ENCODE results near the gene ARL6IP5.

The ARL6IP5 gene

DNA sequence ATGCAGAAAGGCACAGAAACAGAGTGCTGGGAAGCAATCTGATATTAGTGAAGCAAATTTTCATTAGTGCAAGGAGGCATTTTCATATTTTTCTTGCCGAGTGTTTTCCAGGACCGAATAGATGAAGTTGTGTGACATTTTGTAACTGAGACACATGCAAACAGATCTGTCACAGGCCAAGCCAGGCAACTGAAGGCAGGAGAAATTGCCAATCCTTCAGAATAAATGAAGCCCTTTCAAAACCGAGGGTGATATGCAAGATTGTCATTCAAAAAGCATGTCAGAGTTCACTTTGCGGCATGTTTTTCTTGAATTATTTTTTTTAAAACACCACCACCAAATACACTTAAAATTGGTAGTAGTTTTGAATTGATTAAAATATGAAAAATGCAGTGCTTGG is 31.4 kb downstream of the ARL6IP5 start (continued):
- TF ChIP-seq, protein P1, sequence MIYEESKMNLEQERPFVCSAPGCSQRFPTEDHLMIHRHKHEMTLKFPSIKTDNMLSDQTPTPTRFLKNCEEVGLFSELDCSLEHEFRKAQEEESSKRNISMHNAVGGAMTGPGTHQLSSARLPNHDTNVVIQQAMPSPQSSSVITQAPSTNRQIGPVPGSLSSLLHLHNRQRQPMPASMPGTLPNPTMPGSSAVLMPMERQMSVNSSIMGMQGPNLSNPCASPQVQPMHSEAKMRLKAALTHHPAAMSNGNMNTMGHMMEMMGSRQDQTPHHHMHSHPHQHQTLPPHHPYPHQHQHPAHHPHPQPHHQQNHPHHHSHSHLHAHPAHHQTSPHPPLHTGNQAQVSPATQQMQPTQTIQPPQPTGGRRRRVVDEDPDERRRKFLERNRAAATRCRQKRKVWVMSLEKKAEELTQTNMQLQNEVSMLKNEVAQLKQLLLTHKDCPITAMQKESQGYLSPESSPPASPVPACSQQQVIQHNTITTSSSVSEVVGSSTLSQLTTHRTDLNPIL (CRISPR knock-in tag; IDR thresholded peaks at IDR 0.05; ENCODE audit: low read depth), result no peak
- no peak for TF ChIP-seq ZNF8 (CRISPR knock-in tag; IDR thresholded peaks at IDR 0.05)
- no peak for TF ChIP-seq BACH2 (CRISPR knock-in tag; IDR thresholded peaks at IDR 0.05; ENCODE audit: borderline replicate concordance)
- no peak for TF ChIP-seq OSR1 (CRISPR knock-in tag; IDR thresholded peaks at IDR 0.05)
- TF ChIP-seq ISL1 (CRISPR knock-in tag; IDR thresholded peaks at IDR 0.05), result no peak

DNA sequence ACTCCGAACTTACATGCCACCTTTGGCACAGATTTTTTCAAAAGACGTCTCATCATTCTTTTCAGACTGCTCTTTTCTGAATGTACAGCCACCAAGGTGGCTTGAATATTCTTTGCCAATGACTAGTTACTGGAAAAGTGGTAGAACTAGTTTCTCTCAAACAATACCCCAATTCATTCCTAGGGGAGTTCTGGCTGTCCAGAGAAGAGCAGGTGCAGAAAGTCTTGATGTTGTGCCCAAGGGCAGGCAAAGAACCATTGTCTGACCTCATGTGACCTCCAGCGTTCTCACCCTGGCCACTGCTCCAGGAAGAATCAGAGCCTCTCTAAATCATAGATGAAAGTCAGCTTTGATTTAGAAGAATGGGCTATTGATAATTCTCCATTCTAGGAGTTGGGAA is 32.2 kb downstream of the ARL6IP5 start:
- no peak for ATAC-seq

DNA sequence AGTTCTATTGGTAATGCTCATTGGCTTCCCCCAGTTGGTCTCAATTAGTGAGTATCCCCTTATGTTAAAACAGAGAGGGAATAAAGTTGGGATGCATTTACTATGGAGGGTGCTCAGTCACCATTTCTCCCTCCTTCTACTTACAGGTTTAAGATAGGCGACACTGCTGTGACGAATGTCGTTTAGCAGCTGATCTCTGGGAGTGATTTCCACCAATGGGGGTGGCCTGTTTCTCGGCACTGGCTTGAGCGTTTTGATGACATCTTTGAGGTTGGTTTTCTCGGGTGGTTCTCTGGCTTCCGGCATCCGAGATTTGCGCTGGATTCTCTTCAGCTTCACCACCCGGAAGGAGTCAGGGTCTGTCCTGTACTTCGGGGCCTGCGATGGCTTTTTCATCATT is 33.8 kb downstream of the ARL6IP5 start:
- TF ChIP-seq, protein P2, sequence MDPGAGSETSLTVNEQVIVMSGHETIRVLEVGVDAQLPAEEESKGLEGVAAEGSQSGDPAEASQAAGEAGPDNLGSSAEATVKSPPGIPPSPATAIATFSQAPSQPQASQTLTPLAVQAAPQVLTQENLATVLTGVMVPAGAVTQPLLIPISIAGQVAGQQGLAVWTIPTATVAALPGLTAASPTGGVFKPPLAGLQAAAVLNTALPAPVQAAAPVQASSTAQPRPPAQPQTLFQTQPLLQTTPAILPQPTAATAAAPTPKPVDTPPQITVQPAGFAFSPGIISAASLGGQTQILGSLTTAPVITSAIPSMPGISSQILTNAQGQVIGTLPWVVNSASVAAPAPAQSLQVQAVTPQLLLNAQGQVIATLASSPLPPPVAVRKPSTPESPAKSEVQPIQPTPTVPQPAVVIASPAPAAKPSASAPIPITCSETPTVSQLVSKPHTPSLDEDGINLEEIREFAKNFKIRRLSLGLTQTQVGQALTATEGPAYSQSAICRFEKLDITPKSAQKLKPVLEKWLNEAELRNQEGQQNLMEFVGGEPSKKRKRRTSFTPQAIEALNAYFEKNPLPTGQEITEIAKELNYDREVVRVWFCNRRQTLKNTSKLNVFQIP (CRISPR knock-in tag; IDR thresholded peaks at IDR 0.05; ENCODE audit: borderline replicate concordance, low read depth), result no peak
- TF ChIP-seq ZNF70 (CRISPR knock-in tag; IDR thresholded peaks at IDR 0.05) (no peak), RARB (CRISPR knock-in tag; IDR thresholded peaks at IDR 0.05) (no peak), ZFP30 (CRISPR knock-in tag; IDR thresholded peaks at IDR 0.05) (no peak), ESRRG (CRISPR knock-in tag; IDR thresholded peaks at IDR 0.05) (no peak), TCF4 (CRISPR knock-in tag; IDR thresholded peaks at IDR 0.05; ENCODE audit: borderline replicate concordance) (no peak), ZNF8 (CRISPR knock-in tag; IDR thresholded peaks at IDR 0.05) (no peak), ISL1 (CRISPR knock-in tag; IDR thresholded peaks at IDR 0.05) (no peak), ZFP3 (CRISPR knock-in tag; IDR thresholded peaks at IDR 0.05) (no peak), ARNTL (CRISPR knock-in tag; IDR thresholded peaks at IDR 0.05; ENCODE audit: borderline replicate concordance, low read depth) (no peak), PPARA (CRISPR knock-in tag; IDR thresholded peaks at IDR 0.05; ENCODE audit: borderline replicate concordance) (no peak)
- TF ChIP-seq, protein P1 (CRISPR knock-in tag; IDR thresholded peaks at IDR 0.05; ENCODE audit: low read depth), result no peak
- ATAC-seq, result no peak

More for the DNA sequence above, 32.2 kb downstream of the ARL6IP5 start:
- TF ChIP-seq ZFP3 (CRISPR knock-in tag; IDR thresholded peaks at IDR 0.05) (no peak), ARNTL (CRISPR knock-in tag; IDR thresholded peaks at IDR 0.05; ENCODE audit: borderline replicate concordance, low read depth) (no peak), RARB (CRISPR knock-in tag; IDR thresholded peaks at IDR 0.05) (no peak)
- TF ChIP-seq, protein P3, sequence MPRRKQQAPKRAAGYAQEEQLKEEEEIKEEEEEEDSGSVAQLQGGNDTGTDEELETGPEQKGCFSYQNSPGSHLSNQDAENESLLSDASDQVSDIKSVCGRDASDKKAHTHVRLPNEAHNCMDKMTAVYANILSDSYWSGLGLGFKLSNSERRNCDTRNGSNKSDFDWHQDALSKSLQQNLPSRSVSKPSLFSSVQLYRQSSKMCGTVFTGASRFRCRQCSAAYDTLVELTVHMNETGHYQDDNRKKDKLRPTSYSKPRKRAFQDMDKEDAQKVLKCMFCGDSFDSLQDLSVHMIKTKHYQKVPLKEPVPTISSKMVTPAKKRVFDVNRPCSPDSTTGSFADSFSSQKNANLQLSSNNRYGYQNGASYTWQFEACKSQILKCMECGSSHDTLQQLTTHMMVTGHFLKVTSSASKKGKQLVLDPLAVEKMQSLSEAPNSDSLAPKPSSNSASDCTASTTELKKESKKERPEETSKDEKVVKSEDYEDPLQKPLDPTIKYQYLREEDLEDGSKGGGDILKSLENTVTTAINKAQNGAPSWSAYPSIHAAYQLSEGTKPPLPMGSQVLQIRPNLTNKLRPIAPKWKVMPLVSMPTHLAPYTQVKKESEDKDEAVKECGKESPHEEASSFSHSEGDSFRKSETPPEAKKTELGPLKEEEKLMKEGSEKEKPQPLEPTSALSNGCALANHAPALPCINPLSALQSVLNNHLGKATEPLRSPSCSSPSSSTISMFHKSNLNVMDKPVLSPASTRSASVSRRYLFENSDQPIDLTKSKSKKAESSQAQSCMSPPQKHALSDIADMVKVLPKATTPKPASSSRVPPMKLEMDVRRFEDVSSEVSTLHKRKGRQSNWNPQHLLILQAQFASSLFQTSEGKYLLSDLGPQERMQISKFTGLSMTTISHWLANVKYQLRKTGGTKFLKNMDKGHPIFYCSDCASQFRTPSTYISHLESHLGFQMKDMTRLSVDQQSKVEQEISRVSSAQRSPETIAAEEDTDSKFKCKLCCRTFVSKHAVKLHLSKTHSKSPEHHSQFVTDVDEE (CRISPR knock-in tag; IDR thresholded peaks at IDR 0.05), result no peak
- TF ChIP-seq, protein P4, sequence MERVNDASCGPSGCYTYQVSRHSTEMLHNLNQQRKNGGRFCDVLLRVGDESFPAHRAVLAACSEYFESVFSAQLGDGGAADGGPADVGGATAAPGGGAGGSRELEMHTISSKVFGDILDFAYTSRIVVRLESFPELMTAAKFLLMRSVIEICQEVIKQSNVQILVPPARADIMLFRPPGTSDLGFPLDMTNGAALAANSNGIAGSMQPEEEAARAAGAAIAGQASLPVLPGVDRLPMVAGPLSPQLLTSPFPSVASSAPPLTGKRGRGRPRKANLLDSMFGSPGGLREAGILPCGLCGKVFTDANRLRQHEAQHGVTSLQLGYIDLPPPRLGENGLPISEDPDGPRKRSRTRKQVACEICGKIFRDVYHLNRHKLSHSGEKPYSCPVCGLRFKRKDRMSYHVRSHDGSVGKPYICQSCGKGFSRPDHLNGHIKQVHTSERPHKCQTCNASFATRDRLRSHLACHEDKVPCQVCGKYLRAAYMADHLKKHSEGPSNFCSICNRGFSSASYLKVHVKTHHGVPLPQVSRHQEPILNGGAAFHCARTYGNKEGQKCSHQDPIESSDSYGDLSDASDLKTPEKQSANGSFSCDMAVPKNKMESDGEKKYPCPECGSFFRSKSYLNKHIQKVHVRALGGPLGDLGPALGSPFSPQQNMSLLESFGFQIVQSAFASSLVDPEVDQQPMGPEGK (CRISPR knock-in tag; IDR thresholded peaks at IDR 0.05; ENCODE audit: borderline replicate concordance), result no peak

DNA sequence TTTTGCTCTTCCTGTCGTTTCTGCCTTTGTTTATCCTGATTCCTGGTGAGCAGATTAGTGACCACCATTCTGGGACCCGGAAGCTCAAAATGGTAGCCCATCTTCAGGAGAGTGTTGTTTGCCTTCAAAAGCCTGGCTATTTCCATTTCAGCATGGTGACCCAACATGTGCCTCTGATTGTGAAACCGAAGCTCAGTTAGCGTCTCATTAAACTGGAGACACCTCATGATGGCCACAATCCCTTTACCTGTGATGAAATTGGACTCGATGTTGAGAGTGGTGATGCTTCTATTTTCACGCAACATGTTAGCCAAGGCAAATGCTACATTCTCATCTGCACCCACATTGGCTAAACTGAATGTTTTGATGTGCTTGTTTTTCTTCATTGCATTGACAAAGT is 34.4 kb downstream of the ARL6IP5 start:
- ATAC-seq, result no peak

More for the DNA sequence above, 34.4 kb downstream of the ARL6IP5 start:
- no peak for TF ChIP-seq SNAI2 (CRISPR knock-in tag; IDR thresholded peaks at IDR 0.05)
- no peak for TF ChIP-seq ESRRG (CRISPR knock-in tag; IDR thresholded peaks at IDR 0.05)
- TF ChIP-seq, protein P2 (CRISPR knock-in tag; IDR thresholded peaks at IDR 0.05; ENCODE audit: borderline replicate concordance, low read depth), result no peak
- TF ChIP-seq, protein P1 (CRISPR knock-in tag; IDR thresholded peaks at IDR 0.05; ENCODE audit: low read depth), result no peak

Data from SK-N-SH treated with all-trans-retinoic acid at 6 μM for 48 hours (cell line).